Hippocampal formation (tissue), 2 donors: ENCODE data around the gene VANGL2.

Experiments used
- DNase-seq, 2 donors: peaks; one replicate each; lab custom pipeline; 2025; lab: John Stamatoyannopoulos, UW

VANGL2 gene

GRCh38 chr1:160400223-160400645 lies at the start of gene VANGL2:
Gene VANGL2 (plus strand): TSS chr1:160400564. CDS start chr1:160415838, 15,274 bp downstream.
- DNase-seq: peak; percentile 70 to 78

GRCh38 chr1:160351629-160352028 lies 48.7 kb upstream of the VANGL2 start:
- DNase-seq: no peak

- no peak for DNase-seq
These were observed 47.8 kb upstream of the VANGL2 start for GRCh38 chr1:160352555-160352954.

GRCh38 chr1:160353223-160353622 lies 47.1 kb upstream of the VANGL2 start:
- DNase-seq: no peak

GRCh38 chr1:160354388-160354985 lies 45.9 kb upstream of the VANGL2 start:
- peak in 1 of 2 donors; percentile 12 for DNase-seq

- DNase-seq: no peak
These were observed 42.9 kb upstream of the VANGL2 start for GRCh38 chr1:160357286-160358002.

GRCh38 chr1:160358073-160358472 lies 42.3 kb upstream of the VANGL2 start:
- DNase-seq: no peak

GRCh38 chr1:160359559-160360226 lies 40.7 kb upstream of the VANGL2 start:
- no peak for DNase-seq

GRCh38 chr1:160360227-160360695 lies 40.1 kb upstream of the VANGL2 start:
- no peak for DNase-seq

- DNase-seq: no peak
These were observed 39.2 kb upstream of the VANGL2 start for GRCh38 chr1:160361199-160361598.

GRCh38 chr1:160361814-160362167 lies 38.6 kb upstream of the VANGL2 start:
- no peak for DNase-seq

- no peak for DNase-seq
These were observed 38.0 kb upstream of the VANGL2 start for GRCh38 chr1:160362168-160362957.

- no peak for DNase-seq
These were observed 37.4 kb upstream of the VANGL2 start for GRCh38 chr1:160363010-160363409.

GRCh38 chr1:160363951-160364735 lies 36.2 kb upstream of the VANGL2 start:
- no peak for DNase-seq

- no peak for DNase-seq
These were observed 35.0 kb upstream of the VANGL2 start for GRCh38 chr1:160365325-160365724.

GRCh38 chr1:160366731-160367515 lies 33.4 kb upstream of the VANGL2 start, which contains the start of gene NHLH1:
Gene NHLH1 (plus strand): TSS chr1:160367071. CDS start chr1:160370732, 3,661 bp downstream.
- DNase-seq: no peak

GRCh38 chr1:160367516-160367900 lies 32.9 kb upstream of the VANGL2 start:
- DNase-seq: no peak

GRCh38 chr1:160367934-160368923 lies 32.1 kb upstream of the VANGL2 start:
- DNase-seq: no peak

- DNase-seq: no peak
These were observed 31.3 kb upstream of the VANGL2 start for GRCh38 chr1:160369087-160369486.
